Measurements from ENCODE around the gene KNSTRN. TPM values are rescaled to one million over a fixed set of nuclear protein-coding genes. Genes with fewer than 3 reads are reported as not detected.

KNSTRN gene
- total and polyA plus RNA-seq, 8 donors: 2.2 to 8.4 (median 3.5) TPM

GRCh38 chr15:40335938-40336743, 46.4 kb upstream of the KNSTRN start:
- intact Hi-C loops (cut with DNase I): loop anchor here in 1 of 3 donors (5.0 kb wide), 1 partner anchor 54 kb away; the partner anchor contains the start of gene ANKRD63
- DNase-seq (peak in 1 of 6 donors; percentile 40), FAIRE-seq (no peak), ATAC-seq (no peak)
- Histone ChIP-seq H3K4me3 (no peak overlapping the region), H3K9me3 (no peaks in the 10 kb centered on the region), H3K4me1 (peaks cover 0 to 23% (median 2%) of the 10 kb centered on the region in 3 donors), H3K36me3 (no peaks in the 10 kb centered on the region), H3K27ac (no peak overlapping the region), H3K27me3 (no peaks in the 10 kb centered on the region)
- WGBS, 2 donors: 78 to 84% methylated on average over 13 of the region's 13 CpGs
- TF ChIP-seq, protein P1, sequence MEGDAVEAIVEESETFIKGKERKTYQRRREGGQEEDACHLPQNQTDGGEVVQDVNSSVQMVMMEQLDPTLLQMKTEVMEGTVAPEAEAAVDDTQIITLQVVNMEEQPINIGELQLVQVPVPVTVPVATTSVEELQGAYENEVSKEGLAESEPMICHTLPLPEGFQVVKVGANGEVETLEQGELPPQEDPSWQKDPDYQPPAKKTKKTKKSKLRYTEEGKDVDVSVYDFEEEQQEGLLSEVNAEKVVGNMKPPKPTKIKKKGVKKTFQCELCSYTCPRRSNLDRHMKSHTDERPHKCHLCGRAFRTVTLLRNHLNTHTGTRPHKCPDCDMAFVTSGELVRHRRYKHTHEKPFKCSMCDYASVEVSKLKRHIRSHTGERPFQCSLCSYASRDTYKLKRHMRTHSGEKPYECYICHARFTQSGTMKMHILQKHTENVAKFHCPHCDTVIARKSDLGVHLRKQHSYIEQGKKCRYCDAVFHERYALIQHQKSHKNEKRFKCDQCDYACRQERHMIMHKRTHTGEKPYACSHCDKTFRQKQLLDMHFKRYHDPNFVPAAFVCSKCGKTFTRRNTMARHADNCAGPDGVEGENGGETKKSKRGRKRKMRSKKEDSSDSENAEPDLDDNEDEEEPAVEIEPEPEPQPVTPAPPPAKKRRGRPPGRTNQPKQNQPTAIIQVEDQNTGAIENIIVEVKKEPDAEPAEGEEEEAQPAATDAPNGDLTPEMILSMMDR (IDR thresholded peaks at IDR 0.05): no peak

DNA sequence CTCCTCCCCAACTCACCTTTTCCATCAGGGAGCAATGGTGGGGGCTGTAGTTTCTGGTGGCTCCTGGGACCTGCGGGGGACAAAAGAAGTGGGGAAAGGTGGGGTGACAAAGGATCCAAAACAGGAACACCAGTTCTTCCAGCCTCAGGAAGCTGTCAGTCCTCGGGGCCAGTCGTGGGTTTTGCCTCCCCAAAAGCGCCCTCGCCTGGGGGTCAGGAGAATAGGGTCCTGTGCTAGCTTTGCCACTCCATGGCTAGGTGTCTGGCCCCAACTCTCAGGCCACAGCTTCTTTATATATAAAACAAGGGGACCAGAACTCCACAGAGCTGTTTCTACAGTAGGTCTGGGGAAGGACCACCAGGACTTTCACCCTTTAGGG, 45.8 kb upstream of the KNSTRN start:
- no peaks in the 10 kb centered on the region for H3K27me3 ChIP-seq
- no peak overlapping the region for H3K4me3 ChIP-seq
- no peaks in the 10 kb centered on the region for H3K36me3 ChIP-seq
- no peak for FAIRE-seq
- no peak for ATAC-seq
- no peaks in the 10 kb centered on the region for H3K9me3 ChIP-seq
- no peak overlapping the region for H3K27ac ChIP-seq
- H3K4me1 ChIP-seq: peaks cover 0 to 26% (median 4%) of the 10 kb centered on the region in 3 donors
- WGBS, 2 donors: 48 to 52% methylated on average over 5 of the region's 5 CpGs
- TF ChIP-seq, protein P1 (IDR thresholded peaks at IDR 0.05): no peak
- DNase-seq: no peak
- intact Hi-C loops (cut with DNase I): loop anchor here in 1 of 3 donors (5.0 kb wide), 1 partner anchor 54 kb away; the partner anchor contains the start of gene ANKRD63

DNA sequence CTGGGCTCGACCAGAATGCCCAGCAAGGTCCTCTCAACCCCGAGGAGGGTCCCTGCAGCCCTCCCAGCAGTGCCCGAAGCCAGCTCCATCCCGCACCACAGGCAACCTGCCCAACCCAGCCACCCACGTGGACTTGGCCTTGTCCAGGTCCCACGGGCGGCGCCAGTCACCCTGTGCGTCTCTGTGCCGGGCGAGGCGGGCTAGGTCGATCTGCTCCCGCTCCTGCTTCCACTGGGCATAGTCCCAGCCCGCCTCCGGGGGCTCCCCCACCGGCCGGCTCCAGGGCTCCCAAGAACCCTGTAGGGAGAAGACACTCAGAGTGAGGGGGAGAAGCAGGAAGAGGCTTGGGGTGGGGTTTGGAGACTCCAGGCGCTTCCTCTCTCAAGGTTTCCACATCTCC, 44.9 kb upstream of the KNSTRN start:
- no peaks in the 10 kb centered on the region for H3K9me3 ChIP-seq
- H3K4me3 ChIP-seq: peak overlapping the region in 2 of 4 donors; percentile 11 to 35
- no peaks in the 10 kb centered on the region for H3K36me3 ChIP-seq
- peaks cover 0 to 26% (median 4%) of the 10 kb centered on the region in 3 donors for H3K4me1 ChIP-seq
- TF ChIP-seq, protein P1 (IDR thresholded peaks at IDR 0.05): no peak
- FAIRE-seq (no peak), ATAC-seq (no peak), DNase-seq (peak in 2 of 6 donors; percentile 61 to 85)
- 39 to 44% methylated on average over 16 to 19 of the region's 19 CpGs for WGBS, 2 donors
- intact Hi-C loops (cut with DNase I): loop anchor here in 1 of 3 donors (5.0 kb wide), 1 partner anchor 55 kb away; the partner anchor contains the start of gene ANKRD63
- no peaks in the 10 kb centered on the region for H3K27me3 ChIP-seq
- peak overlapping the region; percentile 42 to 87 (median 76) for H3K27ac ChIP-seq

- ATAC-seq (peak; percentile 39 to 54 (median 48)), FAIRE-seq (no peak), DNase-seq (peak; percentile 63 to 89 (median 76))
- no peaks in the 10 kb centered on the region for H3K9me3 ChIP-seq
- H3K27me3 ChIP-seq: no peaks in the 10 kb centered on the region
- no peaks in the 10 kb centered on the region for H3K36me3 ChIP-seq
- WGBS, 2 donors: 24 to 32% methylated on average over 11 of the region's 11 CpGs
- H3K4me3 ChIP-seq: peak overlapping the region in 2 of 4 donors; percentile 13 to 35
- peaks cover 0 to 26% (median 4%) of the 10 kb centered on the region in 3 donors for H3K4me1 ChIP-seq
- peak overlapping the region; percentile 72 to 87 (median 82) for H3K27ac ChIP-seq
- TF ChIP-seq, protein P1 (IDR thresholded peaks at IDR 0.05): peak; percentile 44 to 63 (median 52)
- intact Hi-C loops (cut with DNase I): loop anchor here in 1 of 3 donors (5.0 kb wide), 1 partner anchor 56 kb away; the partner anchor contains the start of gene ANKRD63
These were observed 44.4 kb upstream of the KNSTRN start for GRCh38 chr15:40338041-40338657.
